Esophagus squamous epithelium (tissue), 4 donors: ENCODE results near the gene CAPS.

Source experiments
- CTCF ChIP-seq, 6 experiments: fragments of 450-650 bp in 4 of 6; fragments of 200-600 bp in 2 of 6; sonication (generic) in 2 of 6; IDR thresholded peaks; one replicate each; pipeline ENCODE4 v1.5.1; 2016 to 2019; ENCODE audit warnings: antibody characterized with exemption in 6 of 6, mild to moderate bottlenecking in 4 of 6, moderate library complexity in 4 of 6
- POLR2A ChIP-seq, 4 donors: fragments of 450-650 bp; IDR thresholded peaks; one replicate each; pipeline ENCODE4 v1.6.1; 2017; ENCODE audit warnings: antibody characterized with exemption in 4 of 4, mild to moderate bottlenecking in 4 of 4, moderate library complexity in 3 of 4

GRCh38 chr19:5865772-5866171 lies 48.3 kb upstream of the CAPS start:
- no peak for TF ChIP-seq CTCF (IDR thresholded peaks at IDR 0.05)
- TF ChIP-seq POLR2A (IDR thresholded peaks at IDR 0.05): no peak
